ENCODE results near the gene RPL32. TPM values are rescaled to one million over a fixed set of nuclear protein-coding genes. Genes with fewer than 3 reads are reported as not detected.
"Not testable (repeated sequence)": the region's sequence is repeated elsewhere in the genome, so short reads cannot be mapped to it uniquely, and the experiment has no call there.

The RPL32 gene
- polyA plus RNA-seq, 1 donor from 2014 or later = 3,703 TPM

DNA sequence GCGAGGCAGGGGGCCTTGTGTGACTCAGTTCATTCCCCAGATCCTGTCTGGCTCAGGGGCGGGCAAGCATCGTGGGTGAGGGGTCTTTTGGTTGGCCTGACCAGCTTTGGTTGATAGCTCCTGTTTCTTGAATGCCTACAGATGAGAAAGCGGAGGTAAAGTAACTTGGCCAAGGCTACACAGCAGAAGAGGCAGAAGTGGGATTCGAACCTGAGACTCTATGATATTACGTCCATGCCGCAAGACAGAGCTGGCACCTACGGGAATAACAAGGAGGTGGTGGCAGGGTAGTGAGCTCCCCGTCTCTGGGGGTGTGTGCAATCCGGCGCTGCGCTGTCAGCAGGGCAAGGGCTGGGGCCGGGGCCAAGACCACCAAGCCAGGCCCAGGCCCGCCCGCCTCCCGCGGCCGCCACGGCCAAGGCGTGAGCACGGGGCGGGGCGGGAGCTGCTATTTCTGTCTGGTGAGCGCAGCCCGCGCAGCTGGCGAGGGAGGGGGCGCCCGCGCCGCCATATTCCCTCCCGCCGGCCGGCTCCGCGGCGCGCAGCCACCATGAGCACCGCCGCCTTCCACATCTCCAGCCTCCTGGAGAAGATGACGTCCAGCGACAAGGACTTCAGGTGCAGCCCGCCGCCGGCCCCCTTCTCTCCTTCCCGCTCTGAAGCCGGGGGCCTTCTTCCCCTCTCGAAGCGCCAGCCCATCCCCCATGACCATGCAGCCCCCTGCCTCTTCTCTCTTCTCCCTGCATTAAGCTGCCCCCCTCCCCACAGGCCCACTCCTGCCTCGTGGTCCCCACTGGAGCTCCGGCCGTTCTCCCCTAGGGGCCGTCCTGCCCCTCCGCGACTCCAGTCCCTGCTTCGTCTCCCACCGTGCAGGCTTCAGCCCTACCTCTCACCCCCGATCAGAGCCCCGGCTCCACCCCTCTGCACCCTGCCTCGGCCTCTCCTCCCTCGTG lies 44.9 kb downstream of the RPL32 start, which contains the start of gene CAND2:
Gene CAND2, plus strand, starts transcription at position 510 of the 953 bp plus-strand sequence. Its CDS starts 41 bp downstream, at position 551.
- Mint-ChIP-seq H3K36me3 (no peaks in the 10 kb centered on the region), H3K4me3 (peak within 1 kb of the TSS; percentile 83 to 96 (median 92)), H3K27ac (peak within 1 kb of the TSS in 2 of 3 donors; percentile 13 to 73), H3K4me1 (peaks cover 6 to 15% (median 13%) of the 10 kb centered on the region in 3 donors), H3K9me3 (no peaks in the 10 kb centered on the region), H3K27me3 (peaks cover 4% of the 10 kb centered on the region)

DNA sequence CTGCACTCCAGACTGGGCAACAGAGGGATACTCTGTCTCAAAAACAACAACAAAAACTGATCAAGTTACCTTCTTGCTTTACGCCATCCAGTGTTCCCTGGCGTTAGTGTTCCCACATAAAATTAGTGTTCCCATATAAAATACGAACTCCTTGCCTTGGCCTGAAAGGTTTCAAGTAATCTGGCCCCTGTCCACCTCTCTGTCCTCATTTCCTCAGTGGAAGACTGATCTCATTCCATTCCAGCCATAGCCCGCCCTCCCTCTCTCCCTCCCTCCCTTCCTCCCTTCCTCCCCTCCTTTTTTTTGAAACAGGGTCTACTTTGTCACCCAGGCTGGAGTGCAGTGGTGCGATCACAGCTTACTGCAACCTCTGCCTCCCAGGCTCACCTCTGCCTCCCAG lies 47.7 kb downstream of the RPL32 start:
- H3K36me3 Mint-ChIP-seq = no peaks in the 10 kb centered on the region
- peaks cover 4% of the 10 kb centered on the region for H3K27me3 Mint-ChIP-seq
- H3K4me3 Mint-ChIP-seq = no peak overlapping the region

DNA sequence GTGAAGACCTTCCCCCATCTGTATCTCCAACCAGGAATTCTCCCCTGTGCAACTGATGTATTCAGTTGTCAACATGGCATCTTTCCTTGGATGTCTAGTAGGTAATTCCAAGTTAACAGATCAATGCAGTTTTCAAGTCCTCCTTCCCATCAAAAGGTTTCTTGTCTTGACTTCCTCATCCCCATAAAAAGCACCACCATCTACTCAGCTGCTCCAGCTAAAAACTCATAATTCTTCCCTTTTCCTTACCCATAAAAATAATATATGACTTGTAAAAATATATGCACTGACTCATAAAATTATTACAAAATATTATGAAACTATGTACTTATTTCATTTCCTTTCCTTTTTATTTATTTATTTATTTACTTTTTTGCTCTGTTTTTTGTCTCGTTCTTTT lies 49.9 kb downstream of the RPL32 start:
- H3K9me3 Mint-ChIP-seq = no peaks in the 10 kb centered on the region
- no peak overlapping the region for H3K27ac Mint-ChIP-seq
- peaks cover 0 to 3% (median 3%) of the 10 kb centered on the region in 3 donors for H3K4me1 Mint-ChIP-seq
- H3K4me3 Mint-ChIP-seq = no peak overlapping the region
- H3K36me3 Mint-ChIP-seq = no peaks in the 10 kb centered on the region
- H3K27me3 Mint-ChIP-seq = peaks cover 3% of the 10 kb centered on the region

More for the DNA sequence above, 47.7 kb downstream of the RPL32 start:
- Mint-ChIP-seq H3K4me1 (peaks cover 6 to 15% (median 13%) of the 10 kb centered on the region in 3 donors), H3K9me3 (no peaks in the 10 kb centered on the region), H3K27ac (no peak overlapping the region)

DNA sequence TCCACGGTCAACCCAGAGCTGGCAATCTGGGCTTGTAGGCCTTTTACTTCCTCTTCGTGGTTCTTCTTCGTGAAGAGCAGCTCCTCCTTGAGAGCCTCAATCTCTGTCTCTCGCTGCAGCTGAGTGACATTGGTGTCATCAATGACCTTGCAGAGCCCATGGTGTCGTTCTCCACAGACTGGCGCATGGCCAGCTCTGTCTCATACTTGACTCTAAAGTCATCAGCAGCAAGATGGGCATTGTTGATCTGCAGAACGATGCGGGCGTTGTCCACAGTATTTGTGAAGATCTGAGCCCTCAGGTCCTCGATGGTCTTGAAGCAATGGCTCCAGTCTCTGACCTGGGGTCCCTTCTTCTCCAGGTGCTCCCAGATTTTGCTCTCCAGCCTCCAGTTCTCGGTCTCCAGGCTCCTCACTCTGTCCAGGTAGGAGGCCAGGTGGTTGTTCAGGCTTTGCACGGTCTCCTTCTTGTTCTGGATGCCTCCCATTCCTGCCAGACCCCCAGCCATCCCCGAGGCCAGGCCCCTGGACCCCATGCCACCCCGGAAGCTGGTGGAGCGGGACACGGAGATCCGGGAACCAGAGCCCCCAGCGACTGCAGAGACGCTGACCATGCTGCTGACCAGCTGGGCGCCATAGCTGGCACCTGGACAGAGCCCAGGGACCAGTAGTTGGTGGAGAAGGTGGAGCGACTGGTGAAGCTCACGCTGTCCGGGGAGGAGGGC lies 53.2 kb downstream of the RPL32 start:
- H3K36me3 Mint-ChIP-seq, H3K4me3 Mint-ChIP-seq, H3K9me3 Mint-ChIP-seq, H3K4me1 Mint-ChIP-seq: not testable (repeated sequence)
- peaks cover 10% of the 10 kb centered on the region for H3K27me3 Mint-ChIP-seq
- H3K27ac Mint-ChIP-seq = peak overlapping the region in 1 of 3 donors; percentile 81

DNA sequence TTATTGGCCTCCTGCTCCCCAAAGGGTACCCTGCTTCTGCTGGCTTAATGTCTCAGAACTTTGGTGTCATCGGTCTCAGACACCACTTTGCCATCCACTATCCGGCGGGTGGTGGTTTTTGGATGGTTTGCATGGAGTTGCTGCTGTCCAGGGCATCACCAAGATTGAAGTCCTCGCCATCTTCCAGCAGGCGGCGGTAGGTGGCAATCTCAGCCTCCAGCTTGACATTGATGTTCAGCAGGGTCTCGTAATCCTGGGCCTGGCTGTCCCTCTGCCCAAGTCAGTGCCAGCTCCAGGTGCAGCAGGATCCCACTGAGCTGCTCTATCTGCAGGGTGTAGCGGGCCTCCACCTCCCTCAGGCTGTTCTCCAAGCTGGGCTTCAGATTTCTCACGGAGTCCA lies 54.0 kb downstream of the RPL32 start:
- H3K27ac Mint-ChIP-seq = peak overlapping the region in 1 of 3 donors; percentile 78
- not testable (repeated sequence) for H3K4me3 Mint-ChIP-seq, H3K9me3 Mint-ChIP-seq, H3K36me3 Mint-ChIP-seq, H3K4me1 Mint-ChIP-seq
- H3K27me3 Mint-ChIP-seq = peaks cover 10% of the 10 kb centered on the region

DNA sequence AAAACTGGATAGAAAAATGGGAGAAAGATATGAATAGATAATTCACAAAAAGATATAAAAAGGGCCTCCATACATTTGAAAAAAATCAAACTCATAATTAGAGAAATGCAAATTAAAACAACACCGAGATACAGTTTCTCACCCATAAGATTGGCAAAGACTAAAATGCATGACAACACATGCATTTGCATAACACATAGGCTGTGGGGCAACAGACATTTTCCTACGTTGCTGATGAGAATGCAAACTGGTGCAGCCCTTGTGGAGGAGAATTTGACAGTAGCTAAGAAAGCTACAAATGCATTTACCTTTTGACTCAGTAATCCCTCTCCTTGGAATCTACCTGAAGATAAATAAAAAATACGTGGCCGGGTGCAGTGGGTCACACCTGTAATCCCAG lies 56.3 kb downstream of the RPL32 start:
- Mint-ChIP-seq H3K27me3 (peaks cover 16% of the 10 kb centered on the region), H3K4me1 (no peaks in the 10 kb centered on the region), H3K27ac (no peak overlapping the region), H3K9me3 (no peaks in the 10 kb centered on the region), H3K4me3 (no peak overlapping the region), H3K36me3 (no peaks in the 10 kb centered on the region)

Other genes with a start within 250 kb of the RPL32 start
- 56.0 TPM for gene RAF1, start 177.4 kb downstream of the RPL32 start, polyA plus RNA-seq
- 0.65 TPM for gene TMEM40, start 82.3 kb downstream of the RPL32 start, polyA plus RNA-seq
- gene CAND2, start 44.9 kb downstream of the RPL32 start, polyA plus RNA-seq = 0.35 TPM
- gene IQSEC1, start 231.9 kb upstream of the RPL32 start, polyA plus RNA-seq = 52.5 TPM

Data from IgD-negative memory B cell (primary cell).